Activated T-cell treated with anti-CD3 and anti-CD28 coated beads for 24 hours (primary cell): ENCODE data around the gene BRIP1.

Experiments used
- DNase-seq: peaks from one replicate; pipeline ENCODE4 v3.0.0-alpha.2; 2020; ENCODE audit warnings: low read depth

BRIP1 gene

DNA sequence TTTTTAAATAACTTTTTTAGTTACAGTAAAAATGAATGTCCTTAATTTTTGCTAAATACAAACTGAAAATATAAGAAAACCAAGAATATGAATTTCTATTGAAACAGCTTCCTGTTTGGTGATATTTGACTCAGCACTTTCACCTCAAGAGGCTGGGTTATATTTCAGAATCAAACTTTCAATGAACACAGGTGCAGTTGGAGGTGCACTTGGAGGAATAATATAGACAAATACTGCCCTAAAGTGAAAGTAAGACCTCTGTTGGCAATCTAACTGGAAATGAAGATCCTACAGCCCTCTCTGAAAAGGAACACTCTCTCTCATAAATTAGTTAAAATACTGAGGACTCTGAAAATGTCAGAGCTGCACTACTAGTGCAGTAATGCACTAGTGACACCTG lies 106.2 kb downstream of the BRIP1 start:
- DNase-seq, result no peak

DNA sequence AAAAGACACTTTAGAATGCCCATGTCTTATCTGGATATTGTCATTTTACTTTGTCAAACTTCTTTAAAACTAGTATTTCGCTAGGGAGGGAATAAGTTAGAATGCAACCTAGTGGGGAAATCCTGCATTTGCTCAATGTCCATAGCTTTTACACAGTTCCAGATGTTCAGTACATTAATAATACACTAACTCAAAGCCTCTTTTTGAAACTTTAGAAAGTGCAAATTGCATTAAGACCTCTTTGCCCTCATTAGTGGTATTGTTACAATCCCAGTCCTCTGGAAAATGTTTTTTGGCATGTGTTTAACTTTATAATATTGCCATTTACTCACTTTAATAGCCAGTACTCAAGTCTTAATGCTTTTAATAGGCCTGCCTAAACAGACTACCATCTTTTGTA lies 106.8 kb downstream of the BRIP1 start:
- DNase-seq, result no peak

DNA sequence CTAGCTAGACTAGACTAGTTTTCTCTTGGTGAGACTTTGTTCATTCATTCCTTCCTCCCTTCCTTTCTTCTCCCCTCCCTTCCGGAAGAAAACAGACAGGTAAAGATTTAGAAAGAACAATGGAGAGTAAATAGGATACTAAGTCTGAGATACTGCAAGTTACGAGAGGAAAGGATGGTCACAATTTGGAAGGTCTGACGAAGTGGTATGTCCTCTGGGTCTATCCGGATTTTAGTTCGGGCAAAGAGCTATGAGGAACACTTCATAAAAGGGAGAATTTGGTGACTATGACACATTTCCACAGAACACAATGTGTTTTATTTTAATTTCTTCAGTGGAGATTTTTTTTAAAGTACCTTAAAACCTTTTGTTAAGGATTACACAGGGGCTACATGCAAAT lies 107.7 kb downstream of the BRIP1 start:
- no peak for DNase-seq

DNA sequence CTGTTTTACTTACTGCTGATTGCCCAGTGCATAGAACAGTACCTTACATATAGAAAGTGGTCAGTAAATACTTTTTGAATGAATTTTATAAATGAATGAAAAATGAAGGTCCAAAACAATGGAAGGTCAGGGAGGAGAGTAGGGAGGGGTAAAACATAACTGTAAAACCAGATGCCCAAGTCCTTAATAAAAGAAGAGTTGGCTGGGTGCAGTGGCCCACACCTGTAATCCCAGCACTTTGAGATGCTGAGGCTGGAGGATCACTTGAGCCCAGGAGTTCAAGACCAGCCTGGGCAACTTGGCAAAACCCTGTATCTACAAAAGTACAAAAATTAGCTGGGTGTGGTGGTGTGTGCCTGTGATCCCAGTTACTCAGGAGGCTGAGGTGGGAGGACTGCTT lies 108.2 kb downstream of the BRIP1 start:
- no peak for DNase-seq

DNA sequence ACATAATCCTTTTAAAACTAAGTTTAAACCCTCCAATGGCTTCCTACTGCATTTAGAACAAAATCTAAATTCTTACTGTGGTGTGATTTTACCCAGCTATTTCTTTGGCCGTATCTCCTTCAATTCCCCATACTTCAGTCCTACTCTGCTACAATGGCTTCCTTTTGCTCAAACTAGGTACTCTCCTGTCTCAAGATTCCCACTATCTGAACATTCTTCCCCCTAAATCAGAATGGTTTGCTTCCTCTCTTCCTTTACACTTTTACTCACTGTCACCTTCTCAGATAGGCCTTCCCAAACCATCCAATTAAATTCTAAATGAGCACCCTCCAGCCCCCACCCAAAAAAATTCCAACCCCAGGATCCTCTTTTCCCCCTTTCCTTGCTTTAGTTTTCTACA lies 109.2 kb downstream of the BRIP1 start:
- DNase-seq, result no peak

DNA sequence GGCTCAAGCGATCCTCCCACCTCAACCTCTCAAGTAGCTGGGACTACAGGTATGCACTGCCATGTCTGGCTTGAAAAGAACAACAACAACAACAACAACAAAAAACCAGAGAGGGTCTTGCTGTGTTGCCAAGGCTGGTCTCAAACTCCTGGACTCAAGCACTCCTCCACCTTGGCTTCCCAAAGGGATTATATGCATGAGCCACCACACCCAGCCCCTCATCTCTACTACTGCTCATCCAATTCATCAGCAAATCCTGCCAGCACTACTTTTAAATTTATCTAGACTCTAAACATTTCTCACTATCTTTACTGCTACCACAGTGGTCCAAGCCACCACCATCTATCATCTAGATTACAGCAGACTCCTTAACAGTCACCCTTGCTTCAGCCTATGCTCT lies 109.6 kb downstream of the BRIP1 start:
- no peak for DNase-seq

DNA sequence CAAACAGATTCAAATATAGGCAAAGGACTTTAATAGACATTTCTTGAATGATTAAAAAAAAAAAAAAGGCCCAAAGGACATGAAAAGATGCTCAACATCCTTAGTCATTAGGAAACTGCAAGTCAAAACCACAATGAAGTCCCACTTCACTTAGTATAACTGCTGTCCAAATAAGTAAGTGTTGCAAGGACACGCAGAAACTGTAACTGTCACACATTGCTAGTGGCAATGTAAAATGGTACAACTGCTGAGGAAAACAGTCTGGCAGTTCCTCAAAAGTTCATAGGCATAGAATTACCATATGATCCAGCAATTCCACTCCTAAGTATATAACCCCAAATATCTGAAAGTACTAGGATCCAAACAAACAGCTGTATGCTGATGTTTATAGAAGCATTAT lies 112.7 kb downstream of the BRIP1 start:
- DNase-seq, result no peak

DNA sequence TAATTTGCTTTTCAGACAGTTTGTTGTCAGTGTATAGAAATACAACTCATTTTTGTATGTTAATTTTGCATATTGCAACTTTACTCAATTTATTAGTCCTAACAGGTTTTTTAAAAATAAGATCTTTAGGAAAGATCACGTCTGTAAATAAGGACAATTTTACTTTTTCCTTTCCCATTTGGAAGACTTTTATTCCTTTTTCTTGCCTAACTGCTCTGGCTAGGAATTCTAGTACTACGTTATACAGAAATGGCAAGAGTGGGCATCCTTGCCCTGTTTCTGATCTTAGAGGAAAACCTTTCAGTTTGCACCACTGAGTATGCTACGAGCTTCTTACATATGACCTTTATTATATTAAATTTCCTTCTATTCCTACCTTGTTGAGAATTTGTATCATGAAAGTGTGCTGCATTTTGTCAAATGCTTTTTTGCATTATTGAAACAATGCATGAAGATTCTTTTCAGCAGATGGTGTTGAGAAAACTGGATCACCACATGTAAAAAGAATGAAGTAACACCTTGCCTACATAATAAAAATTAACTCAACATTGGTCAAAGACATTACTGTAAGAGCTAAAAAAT lies 113.4 kb downstream of the BRIP1 start:
- no peak for DNase-seq

DNA sequence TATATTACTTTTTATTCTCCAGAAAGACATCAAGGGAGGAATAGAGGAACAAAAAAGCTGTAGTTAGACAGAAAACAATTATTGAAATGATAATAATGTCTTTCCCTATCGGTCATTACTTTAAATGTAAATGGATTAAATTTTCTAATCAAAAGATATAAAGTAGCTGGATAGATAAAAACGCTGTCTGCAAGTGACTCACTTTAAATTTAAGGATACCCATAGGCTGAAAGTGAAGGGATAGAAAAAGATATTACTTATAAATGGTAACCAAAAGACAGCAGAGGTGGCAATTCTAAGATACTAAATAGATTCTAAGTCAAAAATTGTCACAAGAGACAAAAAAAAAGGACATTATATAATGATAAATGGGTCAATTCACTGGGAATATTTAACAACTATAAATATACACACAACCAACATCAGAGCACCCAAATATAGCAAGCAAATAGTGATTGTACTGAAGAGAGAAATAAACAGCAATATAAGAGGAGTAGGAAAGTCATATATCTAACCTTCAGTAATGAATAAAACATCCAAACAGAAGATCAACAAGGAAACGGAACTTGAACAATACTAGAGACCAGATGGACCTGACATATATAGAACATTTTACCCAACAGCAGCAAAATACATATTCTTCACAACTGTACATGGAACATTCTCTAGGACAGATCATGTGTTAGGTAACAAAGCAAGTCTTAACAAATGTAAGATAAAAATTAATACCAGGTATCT lies 116.9 kb downstream of the BRIP1 start:
- no peak for DNase-seq

DNA sequence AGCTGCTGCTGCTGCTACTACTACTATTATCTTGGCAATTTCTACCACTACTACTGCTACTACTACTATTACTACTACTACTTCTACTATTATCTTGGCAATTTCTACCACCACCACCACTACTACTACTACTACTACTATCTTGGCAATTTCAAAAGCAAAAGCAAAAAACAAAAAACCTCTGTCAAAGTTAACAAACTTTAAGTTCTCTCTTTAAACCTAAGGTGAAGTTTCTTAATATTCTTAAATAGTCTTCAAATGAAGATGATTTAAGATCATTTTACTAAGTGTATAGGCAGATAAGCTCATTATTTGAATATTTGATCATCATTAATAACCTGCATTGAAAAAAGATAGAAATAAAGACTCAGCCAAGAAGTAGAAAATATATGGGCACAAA lies 118.5 kb downstream of the BRIP1 start:
- DNase-seq, result no peak

DNA sequence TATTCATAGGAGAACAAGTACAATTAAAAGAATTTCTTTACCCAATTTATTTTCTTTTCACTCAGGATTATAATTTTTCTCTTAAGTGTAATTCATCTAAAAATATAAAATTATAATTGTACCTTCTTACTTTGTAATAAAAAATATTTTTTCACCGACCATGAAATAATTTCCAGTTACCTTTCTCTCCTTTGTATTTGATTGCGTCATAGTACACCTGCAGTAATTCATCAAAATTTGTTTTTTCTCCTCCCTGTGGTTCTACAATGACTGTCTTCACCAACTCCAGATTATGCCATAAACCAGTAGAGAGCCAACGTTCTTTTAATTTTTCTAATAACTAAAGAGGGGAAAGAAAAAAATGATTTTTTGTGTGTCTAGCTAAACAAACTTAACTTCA lies 119.1 kb downstream of the BRIP1 start:
- DNase-seq, result no peak

DNA sequence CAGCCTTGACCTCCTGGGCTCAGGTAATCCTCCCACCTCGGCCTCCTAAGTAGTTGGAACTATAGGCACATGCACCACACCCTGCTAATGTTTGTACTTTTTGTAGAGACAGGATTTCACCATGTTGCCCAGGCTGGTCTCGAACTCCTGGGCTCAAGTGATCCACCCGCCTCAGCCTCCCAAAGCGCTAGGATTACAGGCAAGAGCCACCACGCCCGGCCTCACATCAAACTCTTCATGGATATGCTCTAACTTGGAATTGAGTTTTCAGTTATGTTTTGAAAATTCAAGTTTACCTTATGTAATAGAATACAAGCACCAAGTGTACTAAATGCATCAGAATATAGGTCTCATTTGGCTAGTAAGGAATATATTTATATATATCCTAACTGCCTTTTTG lies 119.6 kb downstream of the BRIP1 start:
- no peak for DNase-seq

DNA sequence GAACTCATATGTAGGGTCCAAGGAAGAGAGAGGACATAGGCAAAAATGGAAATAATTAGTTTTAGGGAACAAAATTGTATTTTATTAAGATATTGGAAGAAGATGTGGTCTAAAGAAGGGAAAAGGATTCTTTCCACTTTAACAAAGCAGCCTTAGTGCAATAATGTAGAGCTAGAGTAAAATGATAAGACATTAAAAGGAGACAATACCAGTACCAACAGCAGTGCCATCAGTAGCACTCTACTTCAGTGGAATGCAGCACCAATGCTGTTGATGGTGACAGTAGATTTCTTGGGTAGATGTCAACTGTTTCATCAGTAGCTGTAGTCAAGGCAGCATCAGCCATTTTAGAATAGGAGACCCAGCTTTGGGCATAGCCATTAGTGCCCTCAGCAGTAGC lies 124.3 kb downstream of the BRIP1 start:
- no peak for DNase-seq

DNA sequence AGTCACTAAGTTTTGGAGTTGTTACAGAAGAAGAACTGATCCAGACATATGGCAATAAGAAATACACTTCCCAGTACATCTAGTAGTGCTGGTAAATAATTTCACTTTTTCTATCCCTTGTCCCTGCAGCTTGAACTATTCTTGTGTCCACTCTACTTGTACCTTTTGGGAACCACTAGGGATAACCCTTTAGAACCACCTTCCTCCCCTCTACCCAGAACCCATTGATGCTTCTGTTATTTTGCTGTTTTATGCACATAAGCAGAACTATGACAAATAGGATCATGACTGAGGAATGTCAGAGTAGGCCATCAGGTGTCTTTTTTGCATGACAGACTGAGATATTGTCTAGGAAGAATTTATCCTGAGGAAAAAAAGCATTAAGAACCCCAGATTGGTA lies 125.1 kb downstream of the BRIP1 start:
- DNase-seq, result no peak

DNA sequence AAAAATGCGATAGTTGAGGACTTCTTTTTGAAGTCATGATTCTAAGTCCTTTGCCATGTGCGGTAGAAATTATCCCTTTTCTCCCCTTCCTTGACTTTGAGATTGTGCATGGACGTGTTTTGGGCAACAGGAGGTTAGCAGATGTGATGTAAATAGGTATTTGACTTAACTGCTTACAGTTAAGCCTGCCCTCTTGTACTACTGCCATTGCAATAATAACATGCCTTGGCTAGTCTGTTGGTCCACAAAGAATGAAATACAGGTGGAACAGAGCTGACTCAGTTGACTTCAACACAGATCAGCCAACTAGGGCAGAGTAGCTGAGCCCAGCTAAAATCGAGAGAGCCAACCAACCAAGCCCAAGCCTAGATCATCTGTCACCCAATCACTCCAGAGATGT lies 125.5 kb downstream of the BRIP1 start:
- no peak for DNase-seq

DNA sequence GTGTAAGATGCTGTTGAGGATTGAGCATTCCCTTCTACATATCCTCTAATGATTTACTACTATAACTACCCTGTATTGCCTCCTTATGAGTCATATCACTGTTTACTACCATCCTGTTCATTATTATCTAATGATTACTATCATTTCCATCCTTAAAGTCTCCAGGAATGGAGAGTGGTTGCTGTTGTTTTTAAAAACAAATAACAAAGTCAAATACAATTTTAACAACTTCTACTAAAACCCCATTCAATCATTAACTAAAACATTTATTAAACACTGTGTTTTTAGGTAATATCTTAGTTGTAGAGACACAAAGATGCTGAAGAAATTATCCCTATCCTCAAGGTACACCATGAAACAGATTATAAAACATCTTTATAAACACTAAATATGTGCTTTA lies 126.9 kb downstream of the BRIP1 start:
- DNase-seq, result no peak

DNA sequence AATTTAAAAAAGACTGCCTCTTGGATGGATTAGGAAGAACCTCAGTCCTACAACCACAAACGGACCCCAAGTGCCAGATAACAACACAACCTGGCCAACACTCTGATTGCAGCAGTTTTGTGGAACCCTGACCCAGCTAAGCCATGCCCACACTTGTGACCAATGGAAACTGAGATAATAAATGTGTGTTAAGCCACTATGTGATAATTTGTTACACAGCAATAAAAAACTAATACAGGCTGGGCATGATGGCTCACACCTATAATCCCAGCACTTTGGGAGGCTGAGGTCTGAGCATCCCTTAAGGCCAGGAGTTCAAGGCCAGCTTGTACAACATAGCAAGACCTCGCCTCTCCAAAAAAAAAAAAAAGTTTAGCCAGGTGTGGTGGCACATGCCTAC lies 127.5 kb downstream of the BRIP1 start:
- no peak for DNase-seq

DNA sequence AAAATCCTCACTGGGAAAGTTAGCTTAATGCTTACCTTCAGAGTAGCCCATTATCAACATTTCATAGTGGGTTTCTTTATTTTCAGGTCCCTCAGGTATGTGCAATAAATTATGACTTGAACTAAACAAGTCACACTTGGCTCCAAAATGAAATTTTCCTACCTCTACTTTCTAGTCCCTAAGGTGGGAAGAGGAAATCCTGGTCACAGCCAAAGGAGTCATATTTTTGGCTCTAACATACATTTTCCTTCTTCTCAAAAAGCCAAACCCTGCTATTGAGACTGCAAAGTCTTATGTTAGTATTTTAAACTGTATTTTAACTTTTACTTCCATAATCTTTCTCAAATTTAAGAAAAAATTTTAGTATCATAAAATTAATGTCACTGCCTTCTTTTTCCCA lies 128.9 kb downstream of the BRIP1 start:
- no peak for DNase-seq

DNA sequence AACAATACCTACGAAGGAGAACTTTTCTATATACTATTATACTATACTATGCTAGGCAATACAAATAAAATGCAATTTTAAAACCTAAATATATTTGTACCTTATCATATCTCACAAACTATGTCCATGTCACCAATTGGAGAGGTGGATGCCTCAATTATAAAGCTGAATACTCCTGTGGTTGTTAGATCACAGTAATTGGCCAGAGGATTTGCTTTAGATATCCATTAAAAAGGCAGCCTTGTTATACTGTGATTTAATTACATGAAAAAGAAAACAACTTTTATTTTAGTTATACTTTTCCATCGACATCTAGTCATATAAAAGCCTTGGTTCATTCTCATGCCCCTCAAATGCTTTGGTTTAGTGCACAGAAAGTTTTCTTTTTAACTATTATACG lies 129.3 kb downstream of the BRIP1 start:
- DNase-seq, result no peak

DNA sequence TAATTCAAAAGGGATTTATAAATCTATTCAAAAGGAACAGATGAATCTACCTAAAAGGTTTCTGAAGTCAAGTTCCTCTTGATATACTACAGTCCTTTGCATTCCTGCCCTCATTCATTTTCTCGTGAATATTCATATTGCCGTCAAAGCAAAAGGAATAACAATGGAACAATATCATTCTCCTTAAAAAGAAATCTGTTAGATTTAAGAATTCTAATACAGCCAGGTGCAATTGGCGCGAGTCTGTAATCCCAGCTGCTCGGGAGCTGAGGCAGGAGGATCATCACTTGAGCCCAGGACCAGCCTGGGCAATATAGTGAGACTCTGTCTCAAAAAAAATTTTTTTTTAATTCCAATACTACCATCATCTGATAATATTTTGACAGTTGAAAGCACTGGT lies 130.3 kb downstream of the BRIP1 start:
- DNase-seq, result no peak

DNA sequence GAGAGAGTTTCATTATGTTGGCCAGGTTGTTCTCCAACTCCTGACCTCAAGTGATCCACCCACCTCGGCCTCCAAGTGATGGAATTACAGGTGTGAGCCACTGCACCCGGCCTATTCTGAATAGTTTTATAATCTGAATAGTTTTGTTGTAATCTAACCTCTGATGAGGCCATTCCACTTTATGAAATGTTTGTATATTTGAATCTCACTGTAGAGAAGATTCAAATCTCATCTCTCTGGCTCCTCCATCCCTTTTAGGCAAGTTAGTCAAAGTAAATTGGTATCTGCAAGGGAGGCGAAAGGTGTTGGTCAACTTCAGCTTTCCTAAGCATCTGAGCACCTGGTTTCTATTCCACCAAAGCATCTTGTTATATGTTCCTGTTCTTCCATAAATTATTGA lies 131.2 kb downstream of the BRIP1 start:
- DNase-seq, result no peak

DNA sequence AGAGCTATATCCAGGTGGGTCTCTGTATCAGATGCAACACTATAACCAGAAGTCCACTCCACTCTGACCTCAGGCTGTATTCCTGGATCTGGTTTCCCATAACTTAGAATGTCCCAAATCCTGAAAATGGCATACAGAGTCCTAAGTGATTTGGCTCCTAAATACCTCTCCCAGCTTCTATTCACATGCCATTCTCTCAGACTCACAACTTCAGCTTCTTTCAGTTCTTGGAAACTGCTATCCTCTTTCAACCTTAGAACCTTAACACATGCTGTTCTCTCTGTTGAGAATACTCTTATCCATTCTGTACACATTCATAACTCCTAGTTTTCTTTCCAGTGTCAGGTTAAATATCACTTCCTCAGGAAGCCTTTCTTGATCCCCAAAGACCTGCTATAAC lies 132.0 kb downstream of the BRIP1 start:
- no peak for DNase-seq

DNA sequence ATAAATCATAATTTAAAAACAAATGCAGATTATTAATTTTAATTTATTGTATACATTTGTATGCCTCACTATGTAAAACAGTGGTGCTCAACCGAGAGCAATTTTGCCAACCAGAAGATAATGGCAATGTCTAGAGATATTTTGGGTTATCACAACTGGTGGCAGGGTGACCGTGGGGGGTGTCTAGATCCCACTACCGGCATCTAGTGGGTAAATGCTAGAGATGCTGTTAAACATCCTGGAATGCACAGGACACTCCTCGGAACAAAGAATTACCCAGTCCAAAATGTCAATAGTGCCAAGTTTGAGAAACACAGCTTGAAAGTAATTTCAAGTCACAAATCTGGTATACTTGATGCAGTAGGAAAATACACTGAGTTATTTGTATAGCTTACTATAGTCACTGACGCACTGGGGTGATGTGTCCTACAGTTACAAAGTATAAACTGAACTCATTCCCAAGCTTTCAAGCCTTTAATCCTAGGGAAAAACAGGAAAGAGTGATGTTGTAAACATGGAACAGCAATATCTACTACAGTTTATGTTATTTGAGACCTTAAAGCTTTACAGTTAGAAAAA lies 133.5 kb downstream of the BRIP1 start:
- DNase-seq, result no peak

DNA sequence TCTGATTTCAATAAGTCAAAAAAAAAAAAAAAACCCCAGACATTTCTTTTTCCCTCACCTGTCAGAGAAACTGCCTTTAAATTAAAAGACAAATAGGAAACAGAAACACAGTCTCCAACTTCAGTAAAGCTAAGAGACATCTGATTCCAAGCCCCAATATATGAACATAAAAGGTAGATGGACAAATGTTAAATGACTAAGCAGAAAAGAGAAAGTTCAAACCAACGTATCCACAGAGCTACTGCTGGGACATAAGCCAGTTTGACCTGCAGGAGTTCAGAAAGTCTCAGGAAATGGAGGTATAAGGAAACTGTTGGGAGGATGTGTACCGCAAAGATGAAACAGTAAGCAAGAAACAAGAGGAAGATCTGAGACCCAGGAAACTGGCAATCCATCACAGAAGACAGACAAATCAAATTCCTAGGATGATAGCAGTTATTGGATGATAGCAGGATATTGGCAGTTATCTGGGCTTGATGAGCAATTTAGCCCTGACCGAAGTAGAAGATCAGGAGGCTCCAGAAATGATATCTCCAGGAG lies 135.0 kb downstream of the BRIP1 start:
- no peak for DNase-seq
